A549 (cell line): ENCODE measurements around the gene KCNMA1. TPM values are rescaled to one million over a fixed set of nuclear protein-coding genes. Genes with fewer than 3 reads are reported as not detected.

Experiments used
- ATAC-seq, 2 experiments: fragments of 200-7000 bp in 1 of 2; fragments of >200 bp in 1 of 2; cut with Nextera tagmentation in 1 of 2; cut with Tn5 transposase in 1 of 2; 3 replicates each; pipeline versions ENCODE4 v1.8.0 to v1.9.1; 2018 to 2020; ENCODE audit warnings: mild to moderate bottlenecking in 1 of 2, moderate library complexity in 1 of 2
- CTCF ChIA-PET: fragments of 300-600 bp; sonication (Branson Sonifier 250); formaldehyde crosslinking; extraction: SDS; loops from one replicate; lab custom pipeline; 2021; ENCODE audit warnings: antibody characterized with exemption, inconsistent platforms; lab: Yijun Ruan, JAX
- POLR2A ChIA-PET: fragments of 350-600 bp; formaldehyde crosslinking; extraction: SDS; loops from one replicate; lab custom pipeline; 2021; ENCODE audit warnings: antibody characterized with exemption, inconsistent platforms; lab: Yijun Ruan, JAX
- DNase-seq, 2 experiments: peaks; one replicate each; pipeline versions ENCODE4 v3.0.0 to v3.0.0-alpha.2; 2011 to 2016; ENCODE audit warnings: low read depth in 1 of 2, low spot score in 1 of 2
- FAIRE-seq: peaks from 2 replicates; lab custom pipeline; 2011; peaks lifted over from hg19 to GRCh38; lab: Jason Lieb, UNC
- H3K27ac ChIP-seq, 2 experiments: fragments of >200 bp; sonication (Bioruptor Twin); formaldehyde crosslinking; 3 replicates each; pipeline ENCODE4 v1.5.1; 2016 to 2017
- H3K4me1 ChIP-seq: fragments of >200 bp; sonication (Bioruptor Twin); formaldehyde crosslinking; 3 replicates; pipeline ENCODE4 v1.6.1; 2016
- H3K4me2 ChIP-seq: fragments of >200 bp; sonication (Bioruptor Twin); formaldehyde crosslinking; 3 replicates; pipeline ENCODE4 v1.6.1; 2016
- H3K4me3 ChIP-seq: fragments of >200 bp; sonication (Bioruptor Twin); formaldehyde crosslinking; 3 replicates; pipeline ENCODE4 v1.5.1; 2016
- H3K9me3 ChIP-seq: fragments of >200 bp; sonication (Bioruptor Twin); formaldehyde crosslinking; 3 replicates; pipeline ENCODE4 v1.6.1; 2016
- CBX2 ChIP-seq: fragments of 200-600 bp; sonication (generic); IDR thresholded peaks from 2 replicates; pipeline ENCODE4 v1.6.1; 2016; ENCODE audit warnings: low read depth, mild to moderate bottlenecking, borderline replicate concordance
- CBX8 ChIP-seq: fragments of 200-600 bp; sonication (generic); IDR thresholded peaks from 2 replicates; pipeline ENCODE4 v1.6.1; 2016
- CEBPB ChIP-seq, 2 experiments: fragments of >200 bp in 1 of 2; sonication (Bioruptor Twin) in 1 of 2; formaldehyde crosslinking in 1 of 2; IDR thresholded peaks; 2 replicates each; pipeline ENCODE4 v1.6.1; 2012 to 2016
- EHF ChIP-seq: fragments of 250-450 bp; sonication (Bioruptor Pico); IDR thresholded peaks from 2 replicates; pipeline ENCODE4 v1.5.0; 2020; ENCODE audit warnings: mild to moderate bottlenecking
- EP300 ChIP-seq, 2 experiments: fragments of >200 bp; sonication (Bioruptor Twin); formaldehyde crosslinking; IDR thresholded peaks; 2 replicates in 1 of 2; 3 replicates in 1 of 2; pipeline ENCODE4 v1.6.1; 2016 to 2017
- FOSB ChIP-seq: fragments of 250-450 bp; sonication (Bioruptor Pico); IDR thresholded peaks from 2 replicates; pipeline ENCODE4 v1.5.0; 2020; ENCODE audit warnings: mild to moderate bottlenecking, moderate library complexity
- FOSL2 ChIP-seq, 2 experiments: fragments of 450-650 bp in 1 of 2; fragments of >200 bp in 1 of 2; sonication (Bioruptor Twin) in 1 of 2; formaldehyde crosslinking; IDR thresholded peaks; 2 replicates each; pipeline versions ENCODE4 v1.5.0 to v1.6.1; 2016 to 2020; ENCODE audit warnings: mild to moderate bottlenecking in 1 of 2, moderate library complexity in 1 of 2
- HDAC2 ChIP-seq: fragments of 200-600 bp; sonication (generic); IDR thresholded peaks from 2 replicates; pipeline ENCODE4 v1.6.1; 2016
- HES2 ChIP-seq: fragments of >200 bp; sonication (Bioruptor Twin); formaldehyde crosslinking; IDR thresholded peaks from 2 replicates; pipeline ENCODE4 v1.6.1; 2016
- HEYL ChIP-seq: fragments of 250-450 bp; sonication (Bioruptor Pico); IDR thresholded peaks from 2 replicates; pipeline ENCODE4 v1.8.0; 2021; ENCODE audit warnings: mild to moderate bottlenecking, moderate library complexity
- HOXB5 ChIP-seq: fragments of 250-450 bp; sonication (Bioruptor Pico); IDR thresholded peaks from 2 replicates; pipeline ENCODE4 v1.5.0; 2020; ENCODE audit warnings: mild to moderate bottlenecking, moderate library complexity
- JUN ChIP-seq, 2 experiments: fragments of >200 bp; sonication (Bioruptor Twin); formaldehyde crosslinking; IDR thresholded peaks; 2 replicates in 1 of 2; 3 replicates in 1 of 2; pipeline ENCODE4 v1.6.1; 2016 to 2017
- JUNB ChIP-seq: fragments of >200 bp; sonication (Bioruptor Twin); formaldehyde crosslinking; IDR thresholded peaks from 2 replicates; pipeline ENCODE4 v1.6.1; 2016
- KDM5A ChIP-seq: fragments of 200-600 bp; sonication (generic); IDR thresholded peaks from 2 replicates; pipeline ENCODE4 v1.6.1; 2016; ENCODE audit warnings: antibody characterized with exemption, mild to moderate bottlenecking
- MAX ChIP-seq: IDR thresholded peaks from 2 replicates; pipeline ENCODE4 v1.6.1; 2012
- MAZ ChIP-seq: fragments of 150-350 bp; IDR thresholded peaks from 2 replicates; pipeline ENCODE4 v1.6.1; 2014; ENCODE audit warnings: antibody characterized with exemption, low read depth, low read length, borderline replicate concordance
- NFE2L2 ChIP-seq: fragments of 150-350 bp; conservative IDR thresholded peaks from 2 replicates; pipeline ENCODE4 v1.6.1; 2014; ENCODE audit warnings: low read length
- PHF8 ChIP-seq: fragments of 200-600 bp; sonication (generic); IDR thresholded peaks from 2 replicates; pipeline ENCODE4 v1.6.1; 2016; ENCODE audit warnings: low read depth, mild to moderate bottlenecking, antibody characterized with exemption, moderate library complexity, borderline replicate concordance
- POLR2A ChIP-seq: IDR thresholded peaks from 2 replicates; pipeline ENCODE4 v1.6.1; 2012; ENCODE audit warnings: mild to moderate bottlenecking, low read length
- RARB ChIP-seq: fragments of 250-450 bp; sonication (Bioruptor Pico); IDR thresholded peaks from 2 replicates; pipeline ENCODE4 v1.8.0; 2021; ENCODE audit warnings: mild to moderate bottlenecking, moderate library complexity
- RFX5 ChIP-seq: fragments of 450-650 bp; IDR thresholded peaks from 2 replicates; pipeline ENCODE4 v1.7.1; 2014; ENCODE audit warnings: antibody characterized with exemption, mild to moderate bottlenecking, moderate library complexity
- ZC3H11A ChIP-seq: fragments of 450-650 bp; IDR thresholded peaks from 2 replicates; pipeline ENCODE4 v1.6.1; 2014; ENCODE audit warnings: antibody characterized with exemption, mild to moderate bottlenecking
- ZNF302 ChIP-seq: fragments of 250-450 bp; sonication (Bioruptor Pico); IDR thresholded peaks from 2 replicates; pipeline ENCODE4 v1.9.0; 2021; ENCODE audit warnings: inconsistent platforms, mild to moderate bottlenecking, moderate library complexity
- WGBS: methylation state at CpG from one replicate; pipeline ENCODE4 v1.1.6; 2017; ENCODE audit errors: missing lambda C conversion rate; 5-methylcytosine and 5-hydroxymethylcytosine counted together
- polyA plus RNA-seq, 4 experiments: library from polyadenylated mRNA; depleted of rRNA in 3 of 4; stranded (reverse); fragments of >200 nt; fragmentation: RNase III in 1 of 4; extraction: RNeasy Plus Mini Kit Qiagen cat#74134 plus additional on column Dnase treatment in 1 of 4; gene quantifications; 2 replicates in 3 of 4; 3 replicates in 1 of 4; pipeline ENCODE4 v1.2.3, GENCODE V29; 2011 to 2017
- TF ChIP-seq, protein P1 (sequence below): IDR thresholded peaks from 2 replicates; pipeline ENCODE4 v1.6.1; 2012
- TF ChIP-seq, protein P2 (sequence below): fragments of 250-450 bp; sonication (Bioruptor Pico); IDR thresholded peaks from 2 replicates; pipeline ENCODE4 v1.5.0; 2020; ENCODE audit warnings: low read depth, mild to moderate bottlenecking, moderate library complexity
- TF ChIP-seq, protein P3 (sequence below): fragments of >200 bp; sonication (Bioruptor Twin); formaldehyde crosslinking; IDR thresholded peaks from 3 replicates; pipeline ENCODE4 v1.5.1; 2016
- TF ChIP-seq, protein P4 (sequence below): fragments of 250-450 bp; sonication (Bioruptor Pico); IDR thresholded peaks from 2 replicates; pipeline ENCODE4 v1.5.0; 2021; ENCODE audit warnings: mild to moderate bottlenecking, moderate library complexity, borderline replicate concordance

The KCNMA1 gene
- polyA plus RNA-seq, 2 of the 4 experiments (the other 2 are of a cell fraction): 14.9 to 30.6 TPM

DNA sequence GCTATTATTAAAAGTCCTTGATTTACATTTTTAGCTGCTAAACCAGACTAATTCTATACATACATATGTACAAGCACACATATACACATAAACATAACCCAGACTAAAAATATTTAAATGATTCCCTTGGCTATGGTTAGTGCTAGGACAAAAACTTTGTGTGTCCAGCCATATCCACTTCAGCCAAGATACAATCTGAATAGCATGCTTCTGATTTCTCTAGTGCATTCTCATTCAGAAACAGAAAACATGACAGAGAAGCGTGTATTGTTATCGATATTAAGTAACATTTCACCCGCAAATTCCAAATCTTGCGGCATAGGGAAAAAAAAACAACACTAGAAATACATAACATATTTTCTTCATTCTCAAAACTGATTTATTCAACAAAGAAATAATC, 569.3 kb downstream of the KCNMA1 start:
- POLR2A ChIA-PET: no interaction called here
- Histone ChIP-seq H3K9me3 (no peaks in the 10 kb centered on the region), H3K4me3 (no peak overlapping the region), H3K27ac (no peak overlapping the region), H3K4me1 (no peaks in the 10 kb centered on the region), H3K4me2 (no peak overlapping the region)
- whole genome bisulfite sequencing: 86% methylated on average over 4 of the region's 4 CpGs
- CTCF ChIA-PET: no interaction called here
- no peak for DNase-seq
- TF ChIP-seq JUNB: no peak
- no peak for TF ChIP-seq HEYL (CRISPR knock-in tag)
- TF ChIP-seq RFX5: no peak
- TF ChIP-seq HOXB5: no peak
- TF ChIP-seq ZC3H11A: no peak
- no peak for TF ChIP-seq EP300 (IDR thresholded peaks at IDR 0.05)
- no peak for TF ChIP-seq POLR2A
- no peak for TF ChIP-seq FOSB
- TF ChIP-seq CBX2: no peak
- no peak for TF ChIP-seq EHF (CRISPR knock-in tag)
- ATAC-seq: no peak
- FAIRE-seq: no peak

DNA sequence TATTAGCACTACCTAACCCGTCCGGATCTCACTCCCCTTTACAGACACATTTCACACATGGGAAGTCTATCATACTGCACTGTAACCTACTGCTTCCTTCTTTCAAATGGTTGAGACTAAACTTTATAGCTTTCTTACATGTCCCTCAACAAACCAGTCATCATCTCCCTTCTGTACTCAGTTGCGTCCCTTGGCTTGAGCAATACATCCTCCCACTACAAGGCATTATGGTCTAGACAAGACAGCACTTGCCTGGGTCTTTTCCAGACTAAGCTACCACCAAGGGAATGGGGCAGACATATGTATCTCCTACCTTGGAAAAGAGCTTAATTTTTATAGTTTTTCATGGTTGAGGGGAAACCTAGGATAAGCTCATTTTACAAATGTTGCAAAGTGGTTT, 575.2 kb downstream of the KCNMA1 start:
- H3K4me1 ChIP-seq: no peaks in the 10 kb centered on the region
- no peak for FAIRE-seq
- ATAC-seq: no peak
- no peaks in the 10 kb centered on the region for H3K9me3 ChIP-seq
- H3K27ac ChIP-seq: no peak overlapping the region
- no peak overlapping the region for H3K4me3 ChIP-seq
- DNase-seq: no peak
- ChIA-PET CTCF (interaction anchor here (0.9 kb wide), 1 partner anchor 14 kb away, joined by 4 read pairs; no protein-coding TSS in a partner anchor), POLR2A (no interaction called here)
- no peak overlapping the region for H3K4me2 ChIP-seq
- 86% methylated on average over 3 of the region's 3 CpGs for WGBS
- no peak for TF ChIP-seq HOXB5
- TF ChIP-seq RARB (CRISPR knock-in tag): no peak
- no peak for TF ChIP-seq CBX2
- TF ChIP-seq EHF (CRISPR knock-in tag): no peak
- no peak for TF ChIP-seq EP300 (IDR thresholded peaks at IDR 0.05)
- no peak for TF ChIP-seq HDAC2
- no peak for TF ChIP-seq CEBPB (IDR thresholded peaks at IDR 0.05)
- no peak for TF ChIP-seq JUN (IDR thresholded peaks at IDR 0.05)
- TF ChIP-seq, protein P1, sequence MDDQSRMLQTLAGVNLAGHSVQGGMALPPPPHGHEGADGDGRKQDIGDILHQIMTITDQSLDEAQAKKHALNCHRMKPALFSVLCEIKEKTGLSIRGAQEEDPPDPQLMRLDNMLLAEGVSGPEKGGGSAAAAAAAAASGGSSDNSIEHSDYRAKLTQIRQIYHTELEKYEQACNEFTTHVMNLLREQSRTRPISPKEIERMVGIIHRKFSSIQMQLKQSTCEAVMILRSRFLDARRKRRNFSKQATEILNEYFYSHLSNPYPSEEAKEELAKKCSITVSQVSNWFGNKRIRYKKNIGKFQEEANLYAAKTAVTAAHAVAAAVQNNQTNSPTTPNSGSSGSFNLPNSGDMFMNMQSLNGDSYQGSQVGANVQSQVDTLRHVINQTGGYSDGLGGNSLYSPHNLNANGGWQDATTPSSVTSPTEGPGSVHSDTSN: no peak
- no peak for TF ChIP-seq MAX
- no peak for TF ChIP-seq HEYL (CRISPR knock-in tag)
- no peak for TF ChIP-seq HES2
- TF ChIP-seq CBX8: no peak
- no peak for TF ChIP-seq POLR2A

- Histone ChIP-seq H3K4me2 (no peak overlapping the region), H3K4me3 (no peak overlapping the region), H3K4me1 (no peaks in the 10 kb centered on the region), H3K27ac (no peak overlapping the region), H3K9me3 (no peaks in the 10 kb centered on the region)
- no peak for TF ChIP-seq CBX2
- TF ChIP-seq, protein P2, sequence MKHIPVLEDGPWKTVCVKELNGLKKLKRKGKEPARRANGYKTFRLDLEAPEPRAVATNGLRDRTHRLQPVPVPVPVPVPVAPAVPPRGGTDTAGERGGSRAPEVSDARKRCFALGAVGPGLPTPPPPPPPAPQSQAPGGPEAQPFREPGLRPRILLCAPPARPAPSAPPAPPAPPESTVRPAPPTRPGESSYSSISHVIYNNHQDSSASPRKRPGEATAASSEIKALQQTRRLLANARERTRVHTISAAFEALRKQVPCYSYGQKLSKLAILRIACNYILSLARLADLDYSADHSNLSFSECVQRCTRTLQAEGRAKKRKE (CRISPR knock-in tag): no peak
- POLR2A ChIA-PET: no interaction called here
- CTCF ChIA-PET: no interaction called here
- DNase-seq (no peak), ATAC-seq (no peak), FAIRE-seq (no peak)
- WGBS: 30% methylated on average over 2 of the region's 2 CpGs
Measured at GRCh38 chr10:77060913-77061312, 576.7 kb downstream of the KCNMA1 start.

- FAIRE-seq: no peak
- WGBS: 73% methylated on average over 2 of the region's 2 CpGs
- no peak overlapping the region for H3K4me2 ChIP-seq
- no peaks in the 10 kb centered on the region for H3K4me1 ChIP-seq
- ChIA-PET CTCF (no interaction called here), POLR2A (no interaction called here)
- no peaks in the 10 kb centered on the region for H3K9me3 ChIP-seq
- H3K27ac ChIP-seq: no peak overlapping the region
- H3K4me3 ChIP-seq: no peak overlapping the region
- no peak for DNase-seq
- no peak for ATAC-seq
- TF ChIP-seq, protein P3, sequence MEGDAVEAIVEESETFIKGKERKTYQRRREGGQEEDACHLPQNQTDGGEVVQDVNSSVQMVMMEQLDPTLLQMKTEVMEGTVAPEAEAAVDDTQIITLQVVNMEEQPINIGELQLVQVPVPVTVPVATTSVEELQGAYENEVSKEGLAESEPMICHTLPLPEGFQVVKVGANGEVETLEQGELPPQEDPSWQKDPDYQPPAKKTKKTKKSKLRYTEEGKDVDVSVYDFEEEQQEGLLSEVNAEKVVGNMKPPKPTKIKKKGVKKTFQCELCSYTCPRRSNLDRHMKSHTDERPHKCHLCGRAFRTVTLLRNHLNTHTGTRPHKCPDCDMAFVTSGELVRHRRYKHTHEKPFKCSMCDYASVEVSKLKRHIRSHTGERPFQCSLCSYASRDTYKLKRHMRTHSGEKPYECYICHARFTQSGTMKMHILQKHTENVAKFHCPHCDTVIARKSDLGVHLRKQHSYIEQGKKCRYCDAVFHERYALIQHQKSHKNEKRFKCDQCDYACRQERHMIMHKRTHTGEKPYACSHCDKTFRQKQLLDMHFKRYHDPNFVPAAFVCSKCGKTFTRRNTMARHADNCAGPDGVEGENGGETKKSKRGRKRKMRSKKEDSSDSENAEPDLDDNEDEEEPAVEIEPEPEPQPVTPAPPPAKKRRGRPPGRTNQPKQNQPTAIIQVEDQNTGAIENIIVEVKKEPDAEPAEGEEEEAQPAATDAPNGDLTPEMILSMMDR: no peak
- TF ChIP-seq PHF8 (no peak), FOSL2 (IDR thresholded peaks at IDR 0.05) (no peak), FOSL2 (CRISPR knock-in tag; IDR thresholded peaks at IDR 0.05) (no peak), POLR2A (no peak), NFE2L2 (no peak), FOSB (no peak), KDM5A (no peak), MAZ (no peak), HES2 (no peak), ZNF302 (no peak)
- TF ChIP-seq, protein P4, sequence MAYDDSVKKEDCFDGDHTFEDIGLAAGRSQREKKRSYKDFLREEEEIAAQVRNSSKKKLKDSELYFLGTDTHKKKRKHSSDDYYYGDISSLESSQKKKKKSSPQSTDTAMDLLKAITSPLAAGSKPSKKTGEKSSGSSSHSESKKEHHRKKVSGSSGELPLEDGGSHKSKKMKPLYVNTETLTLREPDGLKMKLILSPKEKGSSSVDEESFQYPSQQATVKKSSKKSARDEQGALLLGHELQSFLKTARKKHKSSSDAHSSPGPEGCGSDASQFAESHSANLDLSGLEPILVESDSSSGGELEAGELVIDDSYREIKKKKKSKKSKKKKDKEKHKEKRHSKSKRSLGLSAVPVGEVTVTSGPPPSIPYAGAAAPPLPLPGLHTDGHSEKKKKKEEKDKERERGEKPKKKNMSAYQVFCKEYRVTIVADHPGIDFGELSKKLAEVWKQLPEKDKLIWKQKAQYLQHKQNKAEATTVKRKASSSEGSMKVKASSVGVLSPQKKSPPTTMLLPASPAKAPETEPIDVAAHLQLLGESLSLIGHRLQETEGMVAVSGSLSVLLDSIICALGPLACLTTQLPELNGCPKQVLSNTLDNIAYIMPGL (CRISPR knock-in tag): no peak
Measured at GRCh38 chr10:77056650-77057049, 581.0 kb downstream of the KCNMA1 start.
